ENCODE measurements around the gene GLRA2.

GLRA2 gene

DNA sequence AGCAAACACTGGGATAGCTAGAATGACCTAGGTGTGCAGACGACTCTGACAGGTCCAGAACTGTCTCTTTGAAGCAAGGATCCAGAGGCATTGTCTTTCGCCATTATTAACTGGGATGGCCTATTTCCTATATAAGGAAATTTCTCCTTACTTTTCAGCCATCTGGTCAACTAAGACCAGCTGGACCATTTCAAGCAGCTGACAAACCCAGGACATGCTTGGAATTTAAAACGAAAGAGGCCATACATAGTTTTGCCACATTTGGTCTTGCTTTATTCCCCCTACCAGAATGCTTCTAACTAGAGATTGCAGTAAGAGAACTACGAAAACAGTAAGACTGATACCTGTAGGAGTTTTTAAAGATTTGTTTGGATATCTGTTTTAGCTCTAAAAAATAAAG, 87.0 kb downstream of the GLRA2 start:
- TF ChIP-seq, protein P1, sequence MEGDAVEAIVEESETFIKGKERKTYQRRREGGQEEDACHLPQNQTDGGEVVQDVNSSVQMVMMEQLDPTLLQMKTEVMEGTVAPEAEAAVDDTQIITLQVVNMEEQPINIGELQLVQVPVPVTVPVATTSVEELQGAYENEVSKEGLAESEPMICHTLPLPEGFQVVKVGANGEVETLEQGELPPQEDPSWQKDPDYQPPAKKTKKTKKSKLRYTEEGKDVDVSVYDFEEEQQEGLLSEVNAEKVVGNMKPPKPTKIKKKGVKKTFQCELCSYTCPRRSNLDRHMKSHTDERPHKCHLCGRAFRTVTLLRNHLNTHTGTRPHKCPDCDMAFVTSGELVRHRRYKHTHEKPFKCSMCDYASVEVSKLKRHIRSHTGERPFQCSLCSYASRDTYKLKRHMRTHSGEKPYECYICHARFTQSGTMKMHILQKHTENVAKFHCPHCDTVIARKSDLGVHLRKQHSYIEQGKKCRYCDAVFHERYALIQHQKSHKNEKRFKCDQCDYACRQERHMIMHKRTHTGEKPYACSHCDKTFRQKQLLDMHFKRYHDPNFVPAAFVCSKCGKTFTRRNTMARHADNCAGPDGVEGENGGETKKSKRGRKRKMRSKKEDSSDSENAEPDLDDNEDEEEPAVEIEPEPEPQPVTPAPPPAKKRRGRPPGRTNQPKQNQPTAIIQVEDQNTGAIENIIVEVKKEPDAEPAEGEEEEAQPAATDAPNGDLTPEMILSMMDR (IDR thresholded peaks at IDR 0.05; ENCODE audit: borderline replicate concordance, extremely low read depth, low read length, poor library complexity, severe bottlenecking): no peak
- TF ChIP-seq EZH2 (IDR thresholded peaks at IDR 0.05; ENCODE audit: borderline replicate concordance, low read depth, low read length, severe bottlenecking): no peak
- DNase-seq (no peak), ATAC-seq (ENCODE audit: insufficient read depth, low read depth) (no peak)
- no peaks in the 10 kb centered on the region for H4K20me1 ChIP-seq (ENCODE audit: insufficient read depth, low read length)
- no peak overlapping the region for H3K4me3 ChIP-seq (ENCODE audit: low read depth in 1 of 2, low read length in 2 of 2)
- H2AFZ ChIP-seq (ENCODE audit: low read depth, low read length): no peak overlapping the region
- no peaks in the 10 kb centered on the region for H3K79me2 ChIP-seq (ENCODE audit: insufficient read depth, low read length)
- H3K9ac ChIP-seq (ENCODE audit: low read depth, low read length): no peak overlapping the region
- no peaks in the 10 kb centered on the region for H3K27me3 ChIP-seq (ENCODE audit: insufficient read depth, low read length, poor library complexity)
- no peaks in the 10 kb centered on the region for H3K9me3 ChIP-seq (ENCODE audit: insufficient read depth, low read length, severe bottlenecking)
- no peaks in the 10 kb centered on the region for H3K36me3 ChIP-seq (ENCODE audit: insufficient read depth, low read length)
- no peak overlapping the region for H3K4me2 ChIP-seq (ENCODE audit: insufficient read depth, low read length)
- H3K4me1 ChIP-seq (ENCODE audit: insufficient read depth, low read length): no peaks in the 10 kb centered on the region
- H3K27ac ChIP-seq (ENCODE audit: low read length): no peak overlapping the region

DNA sequence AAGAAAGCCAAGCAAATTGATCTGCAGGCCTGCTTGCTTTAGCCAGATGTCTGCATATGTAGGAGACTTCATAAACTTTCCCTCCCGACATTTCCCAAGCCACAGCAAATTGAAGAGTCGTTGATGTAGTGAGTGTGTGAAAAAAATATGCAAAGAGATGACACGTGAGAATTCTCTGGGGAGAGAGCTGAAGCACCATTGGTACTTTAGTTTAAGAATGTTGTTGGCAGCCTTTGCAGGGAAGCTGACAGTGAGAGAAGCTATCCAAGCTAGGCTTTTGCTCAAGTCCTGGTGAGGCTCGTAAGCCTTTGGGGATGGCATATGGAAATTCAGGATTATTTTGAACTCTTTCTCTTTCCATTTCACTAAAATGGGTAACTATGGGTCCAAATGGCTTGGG, 87.5 kb downstream of the GLRA2 start:
- Histone ChIP-seq H3K4me2 (ENCODE audit: insufficient read depth, low read length) (no peak overlapping the region), H3K27me3 (ENCODE audit: insufficient read depth, low read length, poor library complexity) (no peaks in the 10 kb centered on the region), H3K36me3 (ENCODE audit: insufficient read depth, low read length) (no peaks in the 10 kb centered on the region), H3K9ac (ENCODE audit: low read depth, low read length) (no peak overlapping the region), H2AFZ (ENCODE audit: low read depth, low read length) (no peak overlapping the region), H3K4me1 (ENCODE audit: insufficient read depth, low read length) (no peaks in the 10 kb centered on the region), H3K79me2 (ENCODE audit: insufficient read depth, low read length) (no peaks in the 10 kb centered on the region), H3K27ac (ENCODE audit: low read length) (no peak overlapping the region), H4K20me1 (ENCODE audit: insufficient read depth, low read length) (no peaks in the 10 kb centered on the region), H3K9me3 (ENCODE audit: insufficient read depth, low read length, severe bottlenecking) (no peaks in the 10 kb centered on the region), H3K4me3 (ENCODE audit: low read depth in 1 of 2, low read length in 2 of 2) (no peak overlapping the region)
- TF ChIP-seq, protein P1 (IDR thresholded peaks at IDR 0.05; ENCODE audit: borderline replicate concordance, extremely low read depth, low read length, poor library complexity, severe bottlenecking): no peak
- no peak for TF ChIP-seq EZH2 (IDR thresholded peaks at IDR 0.05; ENCODE audit: borderline replicate concordance, low read depth, low read length, severe bottlenecking)
- no peak for DNase-seq
- no peak for ATAC-seq (ENCODE audit: insufficient read depth, low read depth)

DNA sequence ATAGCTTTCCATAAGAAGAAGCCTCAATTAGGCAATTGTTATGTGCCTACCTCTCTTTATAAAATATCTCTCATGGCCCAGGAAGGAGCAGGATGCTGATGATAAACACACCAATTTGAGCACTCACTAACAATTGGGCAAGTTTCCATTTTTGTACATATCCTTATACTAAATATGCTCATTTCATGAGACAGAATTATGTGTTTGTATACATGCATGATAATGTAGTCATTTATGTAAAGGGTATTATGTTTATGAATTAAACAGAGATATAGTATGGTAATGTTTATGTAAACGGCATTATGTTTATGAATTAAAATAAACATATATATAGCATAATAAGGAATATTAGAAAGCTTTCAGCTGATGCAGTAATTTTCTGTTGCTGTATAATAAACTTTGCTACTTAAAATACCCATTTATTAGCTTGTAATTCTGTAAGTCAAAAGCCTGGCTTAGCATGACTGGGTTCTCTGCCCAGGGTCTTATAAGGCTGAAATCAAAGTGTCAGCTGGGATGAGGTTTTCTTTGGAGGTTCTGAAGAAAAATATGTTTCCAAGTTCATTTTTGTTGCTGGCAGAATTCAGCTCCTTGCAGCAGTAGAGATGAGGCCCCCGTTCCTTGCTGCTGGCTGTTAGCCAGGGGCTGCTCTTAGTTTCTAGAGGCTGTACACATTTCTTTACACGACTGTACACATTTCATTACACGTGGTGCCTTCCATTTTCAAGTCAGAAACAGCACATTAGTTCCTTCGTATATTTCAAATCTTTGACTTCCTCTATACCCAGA, 89.0 kb downstream of the GLRA2 start:
- DNase-seq: no peak
- Histone ChIP-seq H3K9ac (ENCODE audit: low read depth, low read length) (no peak overlapping the region), H3K79me2 (ENCODE audit: insufficient read depth, low read length) (no peaks in the 10 kb centered on the region), H4K20me1 (ENCODE audit: insufficient read depth, low read length) (no peaks in the 10 kb centered on the region), H3K27ac (ENCODE audit: low read length) (no peak overlapping the region), H3K4me2 (ENCODE audit: insufficient read depth, low read length) (no peak overlapping the region), H3K36me3 (ENCODE audit: insufficient read depth, low read length) (no peaks in the 10 kb centered on the region), H3K4me3 (ENCODE audit: low read depth in 1 of 2, low read length in 2 of 2) (no peak overlapping the region), H3K27me3 (ENCODE audit: insufficient read depth, low read length, poor library complexity) (no peaks in the 10 kb centered on the region), H3K4me1 (ENCODE audit: insufficient read depth, low read length) (no peaks in the 10 kb centered on the region), H3K9me3 (ENCODE audit: insufficient read depth, low read length, severe bottlenecking) (no peaks in the 10 kb centered on the region), H2AFZ (ENCODE audit: low read depth, low read length) (no peak overlapping the region)
- TF ChIP-seq, protein P1 (IDR thresholded peaks at IDR 0.05; ENCODE audit: borderline replicate concordance, extremely low read depth, low read length, poor library complexity, severe bottlenecking): no peak
- no peak for TF ChIP-seq EZH2 (IDR thresholded peaks at IDR 0.05; ENCODE audit: borderline replicate concordance, low read depth, low read length, severe bottlenecking)
- ATAC-seq (ENCODE audit: insufficient read depth, low read depth): no peak
